SH-SY5Y (cell line): ENCODE data around the gene CIB1.

Source experiments
- GATA2 ChIP-seq: IDR thresholded peaks from 2 replicates; pipeline ENCODE4 v1.6.1; 2011; ENCODE audit warnings: mild to moderate bottlenecking, low read depth, low read length
- GATA3 ChIP-seq: IDR thresholded peaks from 2 replicates; pipeline ENCODE4 v1.6.1; 2011; ENCODE audit warnings: low read depth, mild to moderate bottlenecking, low read length, moderate library complexity

DNA sequence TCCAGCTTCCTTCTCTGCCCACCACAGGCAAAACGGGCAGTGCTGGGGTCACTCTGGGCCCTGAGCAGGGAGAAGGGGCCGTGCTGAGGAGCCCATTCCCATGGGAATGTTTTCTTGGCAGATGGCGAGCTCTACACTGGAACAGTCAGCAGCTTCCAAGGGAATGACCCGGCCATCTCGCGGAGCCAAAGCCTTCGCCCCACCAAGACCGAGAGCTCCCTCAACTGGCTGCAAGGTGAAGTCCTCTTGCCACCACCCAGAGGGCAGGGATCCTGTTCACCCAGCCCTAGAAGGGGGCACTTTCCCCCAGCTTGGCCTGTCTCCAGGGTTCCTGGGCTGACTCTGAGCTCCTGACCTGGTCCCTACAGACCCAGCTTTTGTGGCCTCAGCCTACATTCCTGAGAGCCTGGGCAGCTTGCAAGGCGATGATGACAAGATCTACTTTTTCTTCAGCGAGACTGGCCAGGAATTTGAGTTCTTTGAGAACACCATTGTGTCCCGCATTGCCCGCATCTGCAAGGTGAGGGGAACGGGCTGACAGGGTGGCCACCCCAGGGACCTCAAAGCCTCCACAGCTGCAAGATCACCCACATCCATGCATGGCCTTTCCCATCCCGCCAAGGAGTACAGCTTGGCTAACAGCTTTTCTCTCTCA lies 12.4 kb downstream of the CIB1 start:
- no peak for TF ChIP-seq GATA3
- no peak for TF ChIP-seq GATA2
